Nephron progenitor cell (in vitro differentiated cells): ENCODE measurements around the gene RIPK3.

Source experiments
- DNase-seq: peaks from one replicate; pipeline ENCODE4 v3.0.0; 2021
- H3K27ac Mint-ChIP-seq: 2 replicates; pipeline ENCODE4 v1.8.0; 2021; ENCODE audit warnings: mild to moderate bottlenecking, moderate library complexity, mixed read lengths
- H3K27me3 Mint-ChIP-seq: 2 replicates; pipeline ENCODE4 v1.8.0; 2021; ENCODE audit warnings: mild to moderate bottlenecking, low read depth, mixed read lengths; ENCODE audit not compliant: poor library complexity
- H3K36me3 Mint-ChIP-seq: 2 replicates; pipeline ENCODE4 v1.8.0; 2021; ENCODE audit warnings: low read depth, mixed read lengths
- H3K4me1 Mint-ChIP-seq: 2 replicates; pipeline ENCODE4 v1.8.0; 2021; ENCODE audit warnings: mixed read lengths
- H3K4me3 Mint-ChIP-seq: 2 replicates; pipeline ENCODE4 v1.8.0; 2021; ENCODE audit warnings: mild to moderate bottlenecking, moderate library complexity, mixed read lengths
- H3K9me3 Mint-ChIP-seq: 2 replicates; pipeline ENCODE4 v1.8.0; 2021; ENCODE audit warnings: mild to moderate bottlenecking, moderate library complexity, mixed read lengths
- CTCF ChIP-seq: fragments of 200-600 bp; sonication (generic); IDR thresholded peaks from 2 replicates; pipeline ENCODE4 v1.5.0; 2021; ENCODE audit warnings: antibody characterized with exemption

Gene RIPK3

GRCh38 chr14:24353559-24354481, 14.0 kb upstream of the RIPK3 start:
- H3K27me3 Mint-ChIP-seq = peaks cover 83% of the 10 kb centered on the region
- TF ChIP-seq CTCF = no peak
- no peak overlapping the region for H3K4me3 Mint-ChIP-seq
- H3K36me3 Mint-ChIP-seq = no peaks in the 10 kb centered on the region
- peaks cover 3% of the 10 kb centered on the region for H3K9me3 Mint-ChIP-seq
- H3K4me1 Mint-ChIP-seq = peaks cover 7% of the 10 kb centered on the region
- no peak for DNase-seq
- H3K27ac Mint-ChIP-seq = no peak overlapping the region

GRCh38 chr14:24351517-24351916, 11.7 kb upstream of the RIPK3 start:
- Mint-ChIP-seq H3K4me1 (peaks cover 7% of the 10 kb centered on the region), H3K27me3 (peaks cover 88% of the 10 kb centered on the region), H3K4me3 (no peak overlapping the region), H3K9me3 (peaks cover 3% of the 10 kb centered on the region), H3K36me3 (no peaks in the 10 kb centered on the region), H3K27ac (no peak overlapping the region)
- DNase-seq = no peak
- TF ChIP-seq CTCF = no peak

- H3K4me1 Mint-ChIP-seq = peaks cover 7% of the 10 kb centered on the region
- peaks cover 3% of the 10 kb centered on the region for H3K9me3 Mint-ChIP-seq
- peaks cover 95% of the 10 kb centered on the region for H3K27me3 Mint-ChIP-seq
- H3K4me3 Mint-ChIP-seq = no peak overlapping the region
- no peaks in the 10 kb centered on the region for H3K36me3 Mint-ChIP-seq
- no peak overlapping the region for H3K27ac Mint-ChIP-seq
- DNase-seq = no peak
- TF ChIP-seq CTCF = no peak
Observed at GRCh38 chr14:24349742-24350141, 10.0 kb upstream of the RIPK3 start.

- Mint-ChIP-seq H3K9me3 (peaks cover 3% of the 10 kb centered on the region), H3K27me3 (peaks cover 96% of the 10 kb centered on the region), H3K4me3 (no peak overlapping the region), H3K36me3 (no peaks in the 10 kb centered on the region), H3K4me1 (peaks cover 7% of the 10 kb centered on the region), H3K27ac (no peak overlapping the region)
- TF ChIP-seq CTCF = no peak
- DNase-seq = no peak
Observed at GRCh38 chr14:24348186-24348585, 8.4 kb upstream of the RIPK3 start.

- no peak for DNase-seq
- Mint-ChIP-seq H3K4me1 (no peaks in the 10 kb centered on the region), H3K27ac (no peak overlapping the region), H3K4me3 (no peak overlapping the region), H3K36me3 (no peaks in the 10 kb centered on the region), H3K27me3 (peaks cover 96% of the 10 kb centered on the region), H3K9me3 (no peaks in the 10 kb centered on the region)
- TF ChIP-seq CTCF = no peak
Observed at GRCh38 chr14:24347134-24347533, 7.3 kb upstream of the RIPK3 start.
